Keratinocyte (primary cell): Measurements from ENCODE around the gene TMEM176B.

Source experiments
- EZH2 ChIP-seq: IDR thresholded peaks from one replicate; pipeline ENCODE4 v1.6.1; 2012; ENCODE audit warnings: inconsistent platforms, mild to moderate bottlenecking, low read length, moderate library complexity
- TF ChIP-seq, protein P1 (sequence below), 3 experiments: IDR thresholded peaks in 1 of 3; conservative IDR thresholded peaks in 1 of 3; optimal IDR thresholded peaks in 1 of 3; 2 replicates in 2 of 3; 3 replicates in 1 of 3; pipeline versions ENCODE3 to v1.5.1; 2011; ENCODE audit warnings: low read length in 3 of 3, mild to moderate bottlenecking in 3 of 3, moderate library complexity in 2 of 3, control low read depth in 1 of 3, inconsistent platforms in 1 of 3; ENCODE audit not compliant: insufficient read depth in 2 of 3; ENCODE audit errors: extremely low read depth in 1 of 3

DNA sequence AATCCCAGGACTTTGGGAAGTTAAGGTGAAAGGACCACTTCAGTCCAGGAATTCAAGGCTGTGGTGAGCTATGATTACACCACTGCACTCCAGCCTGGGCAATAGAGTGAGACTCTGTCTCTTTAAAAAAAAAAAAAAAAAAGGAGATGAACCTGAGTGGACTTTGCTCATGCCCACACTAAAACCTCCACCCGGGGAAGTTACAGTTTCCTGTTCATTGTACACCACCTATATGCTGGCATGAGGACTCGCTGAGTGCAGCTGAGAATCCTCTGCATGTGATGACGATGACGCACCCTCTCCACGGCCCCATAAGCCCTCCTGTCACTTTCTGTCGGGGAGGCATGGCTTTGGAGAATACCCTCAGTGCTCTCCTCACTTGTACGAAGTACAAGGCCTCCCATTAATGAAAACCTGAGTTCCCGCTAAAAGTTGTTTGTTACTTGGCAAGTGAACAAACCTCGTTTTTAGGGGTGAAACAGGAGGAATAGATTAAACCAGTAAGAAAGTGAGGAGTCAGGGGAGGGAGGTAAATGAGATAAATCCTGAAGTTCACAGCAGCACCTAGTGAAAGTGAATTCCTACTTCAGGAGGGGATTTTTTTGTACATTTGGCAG, 15.9 kb downstream of the TMEM176B start:
- TF ChIP-seq, protein P1, sequence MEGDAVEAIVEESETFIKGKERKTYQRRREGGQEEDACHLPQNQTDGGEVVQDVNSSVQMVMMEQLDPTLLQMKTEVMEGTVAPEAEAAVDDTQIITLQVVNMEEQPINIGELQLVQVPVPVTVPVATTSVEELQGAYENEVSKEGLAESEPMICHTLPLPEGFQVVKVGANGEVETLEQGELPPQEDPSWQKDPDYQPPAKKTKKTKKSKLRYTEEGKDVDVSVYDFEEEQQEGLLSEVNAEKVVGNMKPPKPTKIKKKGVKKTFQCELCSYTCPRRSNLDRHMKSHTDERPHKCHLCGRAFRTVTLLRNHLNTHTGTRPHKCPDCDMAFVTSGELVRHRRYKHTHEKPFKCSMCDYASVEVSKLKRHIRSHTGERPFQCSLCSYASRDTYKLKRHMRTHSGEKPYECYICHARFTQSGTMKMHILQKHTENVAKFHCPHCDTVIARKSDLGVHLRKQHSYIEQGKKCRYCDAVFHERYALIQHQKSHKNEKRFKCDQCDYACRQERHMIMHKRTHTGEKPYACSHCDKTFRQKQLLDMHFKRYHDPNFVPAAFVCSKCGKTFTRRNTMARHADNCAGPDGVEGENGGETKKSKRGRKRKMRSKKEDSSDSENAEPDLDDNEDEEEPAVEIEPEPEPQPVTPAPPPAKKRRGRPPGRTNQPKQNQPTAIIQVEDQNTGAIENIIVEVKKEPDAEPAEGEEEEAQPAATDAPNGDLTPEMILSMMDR (optimal IDR thresholded peaks at IDR 0.05 in 1 of 3, IDR thresholded peaks at IDR 0.05 in 1 of 3, conservative IDR thresholded peaks at IDR 0.05 in 1 of 3; ENCODE audit: extremely low read depth in 1 of 3, insufficient read depth in 2 of 3, low read length in 3 of 3): no peak
- TF ChIP-seq EZH2: no peak
